NCI-H345 (cell line): ENCODE data around the gene INTS14.

ENCODE experiments used
- DNase-seq: peaks from one replicate; lab custom pipeline; 2025; lab: John Stamatoyannopoulos, UW

Gene INTS14

GRCh38 chr15:65610871-65611718 is at the start of gene INTS14:
TSS of gene INTS14 (minus strand) at chr15:65611131. CDS start at chr15:65607380, 3,751 bp downstream.
- peak; percentile 93 for DNase-seq

GRCh38 chr15:65659502-65660052 is 48.6 kb upstream of the INTS14 start:
- DNase-seq, result no peak

- DNase-seq, result no peak
Measured at GRCh38 chr15:65655457-65655856, 44.5 kb upstream of the INTS14 start.

- DNase-seq, result no peak
Measured at GRCh38 chr15:65655026-65655425, 44.1 kb upstream of the INTS14 start.

GRCh38 chr15:65653801-65654521 is 43.0 kb upstream of the INTS14 start:
- DNase-seq, result no peak

- DNase-seq, result no peak
Measured at GRCh38 chr15:65653341-65653740, 42.4 kb upstream of the INTS14 start.

- no peak for DNase-seq
Measured at GRCh38 chr15:65651831-65652749, 41.2 kb upstream of the INTS14 start.

GRCh38 chr15:65651042-65651322 is 40.1 kb upstream of the INTS14 start:
- DNase-seq, result no peak

GRCh38 chr15:65650312-65651041 is 39.5 kb upstream of the INTS14 start:
- DNase-seq, result no peak

- DNase-seq, result no peak
Measured at GRCh38 chr15:65646486-65646885, 35.6 kb upstream of the INTS14 start.

GRCh38 chr15:65645392-65645791 is 34.5 kb upstream of the INTS14 start:
- DNase-seq, result no peak

GRCh38 chr15:65644282-65644681 is 33.4 kb upstream of the INTS14 start:
- DNase-seq, result no peak

GRCh38 chr15:65642594-65642993 is 31.7 kb upstream of the INTS14 start:
- no peak for DNase-seq

GRCh38 chr15:65641768-65642475 is 31.0 kb upstream of the INTS14 start:
- DNase-seq, result peak; percentile 18

- DNase-seq, result no peak
Measured at GRCh38 chr15:65639509-65639908, 28.6 kb upstream of the INTS14 start.

GRCh38 chr15:65638681-65639089 is 27.8 kb upstream of the INTS14 start:
- DNase-seq, result peak; percentile 52

- DNase-seq, result no peak
Measured at GRCh38 chr15:65638109-65638508, 27.2 kb upstream of the INTS14 start.

- DNase-seq, result no peak
Measured at GRCh38 chr15:65634356-65634755, 23.4 kb upstream of the INTS14 start.

- no peak for DNase-seq
Measured at GRCh38 chr15:65633752-65634151, 22.8 kb upstream of the INTS14 start.

- no peak for DNase-seq
Measured at GRCh38 chr15:65632780-65633375, 21.9 kb upstream of the INTS14 start.
